Measurements from ENCODE around the gene ABHD6.

The ABHD6 gene

GRCh38 chr3:58291671-58292338 is 54.2 kb downstream of the ABHD6 start:
- Histone ChIP-seq H3K36me3 (ENCODE audit: control insufficient read depth, insufficient read depth, low read length) (peaks cover 2% of the 10 kb centered on the region; the same call in 1 of the 2 replicates), H3K4me3 (replicated peaks; ENCODE audit: low read depth, low read length) (no peak overlapping the region), H3K27me3 (replicated peaks; ENCODE audit: control insufficient read depth, insufficient read depth, low read length) (no peaks in the 10 kb centered on the region)
- DNase-seq (ENCODE audit: extremely low read depth, insufficient read length), result no peak
- TF ChIP-seq CTCF (IDR thresholded peaks at IDR 0.05; ENCODE audit: insufficient read depth, low read length, poor library complexity, severe bottlenecking), result no peak

DNA sequence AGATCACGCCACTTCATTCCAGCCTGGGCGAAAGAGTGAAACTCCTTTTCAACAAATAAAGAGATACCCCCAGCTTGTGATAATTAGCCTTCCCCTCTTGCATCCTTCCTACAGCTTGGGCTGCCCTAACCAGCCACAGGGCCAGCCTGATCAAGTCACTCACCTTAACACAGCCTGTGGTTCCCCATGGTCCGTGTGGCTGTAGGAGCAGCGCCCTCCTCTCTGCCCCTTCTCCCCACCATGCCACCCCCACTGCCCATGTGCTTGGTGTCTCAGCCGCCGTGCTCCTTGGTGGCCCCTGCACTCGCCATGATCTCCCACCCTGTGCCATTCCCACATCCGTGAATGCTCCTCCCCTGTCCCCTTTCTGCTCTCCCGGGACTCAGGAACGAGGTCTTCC is 55.3 kb downstream of the ABHD6 start:
- no peaks in the 10 kb centered on the region for H3K27me3 ChIP-seq (replicated peaks; ENCODE audit: control insufficient read depth, insufficient read depth, low read length)
- no peak for TF ChIP-seq CTCF (IDR thresholded peaks at IDR 0.05; ENCODE audit: insufficient read depth, low read length, poor library complexity, severe bottlenecking)
- no peak for DNase-seq (ENCODE audit: extremely low read depth, insufficient read length)
- H3K36me3 ChIP-seq (ENCODE audit: control insufficient read depth, insufficient read depth, low read length), result peaks cover 2% of the 10 kb centered on the region; the same call in 1 of the 2 replicates
- no peak overlapping the region for H3K4me3 ChIP-seq (replicated peaks; ENCODE audit: low read depth, low read length)

- Histone ChIP-seq H3K36me3 (ENCODE audit: control insufficient read depth, insufficient read depth, low read length) (peaks cover 2% of the 10 kb centered on the region; the same call in 1 of the 2 replicates), H3K4me3 (replicated peaks; ENCODE audit: low read depth, low read length) (no peak overlapping the region), H3K27me3 (replicated peaks; ENCODE audit: control insufficient read depth, insufficient read depth, low read length) (no peaks in the 10 kb centered on the region)
- no peak for TF ChIP-seq CTCF (IDR thresholded peaks at IDR 0.05; ENCODE audit: insufficient read depth, low read length, poor library complexity, severe bottlenecking)
- DNase-seq (ENCODE audit: extremely low read depth, insufficient read length), result no peak
These were observed 55.9 kb downstream of the ABHD6 start for GRCh38 chr3:58293516-58293915.

- peaks cover 2% of the 10 kb centered on the region; the same call in 1 of the 2 replicates for H3K36me3 ChIP-seq (ENCODE audit: control insufficient read depth, insufficient read depth, low read length)
- no peak overlapping the region for H3K4me3 ChIP-seq (replicated peaks; ENCODE audit: low read depth, low read length)
- DNase-seq (ENCODE audit: extremely low read depth, insufficient read length), result no peak
- TF ChIP-seq CTCF (IDR thresholded peaks at IDR 0.05; ENCODE audit: insufficient read depth, low read length, poor library complexity, severe bottlenecking), result no peak
- H3K27me3 ChIP-seq (replicated peaks; ENCODE audit: control insufficient read depth, insufficient read depth, low read length), result no peaks in the 10 kb centered on the region
These were observed 58.7 kb downstream of the ABHD6 start for GRCh38 chr3:58296269-58296668.

DNA sequence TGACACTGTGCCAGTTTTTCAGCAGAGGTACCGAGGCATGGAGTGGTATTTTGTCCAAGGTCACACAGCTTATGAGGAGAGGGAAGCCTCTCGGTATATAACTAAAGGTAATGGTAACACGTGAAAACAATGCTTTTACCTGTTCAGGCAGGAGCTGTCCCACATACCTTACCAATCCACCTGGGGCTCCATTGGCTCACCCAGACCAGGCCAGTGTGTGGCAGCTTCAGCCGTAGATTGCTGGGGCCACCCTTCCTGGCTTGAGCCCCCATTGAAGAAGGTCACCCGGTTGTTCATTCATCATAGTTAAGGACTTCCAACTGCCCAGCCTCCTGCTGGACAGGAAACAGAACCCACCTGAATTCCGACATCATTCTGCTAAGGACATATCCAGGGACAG is 59.3 kb downstream of the ABHD6 start:
- Histone ChIP-seq H3K36me3 (ENCODE audit: control insufficient read depth, insufficient read depth, low read length) (peaks cover 2% of the 10 kb centered on the region; the same call in 1 of the 2 replicates), H3K27me3 (replicated peaks; ENCODE audit: control insufficient read depth, insufficient read depth, low read length) (no peaks in the 10 kb centered on the region), H3K4me3 (replicated peaks; ENCODE audit: low read depth, low read length) (no peak overlapping the region)
- no peak for DNase-seq (ENCODE audit: extremely low read depth, insufficient read length)
- TF ChIP-seq CTCF (IDR thresholded peaks at IDR 0.05; ENCODE audit: insufficient read depth, low read length, poor library complexity, severe bottlenecking), result no peak

Data from GM06990 (cell line).